Retinal pigment epithelial cell (primary cell): Measurements from ENCODE around the gene ZNF24.

Experiments
- DNase-seq: peaks from one replicate; pipeline ENCODE4 v3.0.0-alpha.2; 2010; ENCODE audit warnings: low read depth
- H3K4me3 ChIP-seq: 2 replicates; pipeline ENCODE4 v1.5.1; 2011; ENCODE audit warnings: mild to moderate bottlenecking, low read length, control low read depth, moderate library complexity
- CTCF ChIP-seq: conservative IDR thresholded peaks from 2 replicates; pipeline ENCODE4 v1.5.1; 2011; ENCODE audit warnings: low read depth, low read length, control low read depth, inconsistent platforms

The ZNF24 gene

GRCh38 chr18:35343936-35344735 lies at the start of gene ZNF24:
Gene ZNF24, minus strand, starts transcription at chr18:35344420. Its CDS starts 3,770 bp downstream, at chr18:35340650.
- peak; percentile 65 for DNase-seq
- no peak for TF ChIP-seq CTCF
- H3K4me3 ChIP-seq = peak within 1 kb of the TSS; percentile 88

- no peak for TF ChIP-seq CTCF
- H3K4me3 ChIP-seq = no peak overlapping the region
- DNase-seq = no peak
Observed at GRCh38 chr18:35393716-35394115, 49.5 kb upstream of the ZNF24 start.

- H3K4me3 ChIP-seq = no peak overlapping the region
- TF ChIP-seq CTCF = no peak
- no peak for DNase-seq
Observed at GRCh38 chr18:35392375-35392774, 48.2 kb upstream of the ZNF24 start.

- TF ChIP-seq CTCF = no peak
- DNase-seq = no peak
- no peak overlapping the region for H3K4me3 ChIP-seq
Observed at GRCh38 chr18:35390951-35391700, 46.9 kb upstream of the ZNF24 start.

- no peak for TF ChIP-seq CTCF
- no peak overlapping the region for H3K4me3 ChIP-seq
- no peak for DNase-seq
Observed at GRCh38 chr18:35389095-35389618, 44.9 kb upstream of the ZNF24 start.

- no peak overlapping the region for H3K4me3 ChIP-seq
Observed at GRCh38 chr18:35387152-35387571, 42.9 kb upstream of the ZNF24 start.

More at GRCh38 chr18:35387152-35387571, 42.9 kb upstream of the ZNF24 start:
- no peak for DNase-seq
- peak; percentile 43 for TF ChIP-seq CTCF
